OCI-LY7 (cell line): ENCODE data around the gene C1orf50. TPM values are rescaled to one million over a fixed set of nuclear protein-coding genes. Genes with fewer than 3 reads are reported as not detected.

Experiments
- BruUV-seq: library from RNA; stranded (reverse); fragments of 400-500 nt; replicated peaks from 2 replicates; lab custom pipeline; 2021; lab: Mats Ljungman, UMichigan
- CTCF ChIA-PET: fragments of 300-600 bp; sonication (Branson Sonifier 250); formaldehyde crosslinking; loops from one replicate; lab custom pipeline; 2022; ENCODE audit warnings: antibody characterized with exemption; ENCODE audit not compliant: unreplicated experiment; lab: Charles Lee
- POLR2A ChIA-PET: fragments of 300-600 bp; sonication (Branson Sonifier 250); formaldehyde crosslinking; loops from one replicate; lab custom pipeline; 2022; ENCODE audit warnings: antibody characterized with exemption; lab: Charles Lee
- DNase-seq: peaks from one replicate; pipeline ENCODE4 v3.0.0-alpha.2; 2015; ENCODE audit warnings: low spot score
- H2AFZ ChIP-seq: fragments of 200-600 bp; sonication (generic), shearing (Covaris generic); 2 replicates; pipeline ENCODE4 v1.6.1; 2014; ENCODE audit warnings: mild to moderate bottlenecking, antibody characterized with exemption, low read length, moderate library complexity
- H3K27ac ChIP-seq: fragments of 200-600 bp; sonication (generic); 2 replicates; pipeline ENCODE4 v1.5.1; 2014; ENCODE audit warnings: mixed run types, low read depth, mild to moderate bottlenecking, moderate library complexity, low read length, inconsistent platforms; ENCODE audit not compliant: poor library complexity, severe bottlenecking
- H3K36me3 ChIP-seq: fragments of 200-600 bp; sonication (generic); 2 replicates; pipeline ENCODE4 v1.6.1; 2014; ENCODE audit warnings: mild to moderate bottlenecking, antibody characterized with exemption, low read length, moderate library complexity, mixed read lengths; ENCODE audit not compliant: insufficient read depth
- H3K4me1 ChIP-seq: fragments of 200-600 bp; sonication (generic); 2 replicates; pipeline ENCODE4 v1.5.1; 2014; ENCODE audit warnings: mild to moderate bottlenecking, low read length; ENCODE audit not compliant: insufficient read depth, poor library complexity, severe bottlenecking
- H3K4me2 ChIP-seq: fragments of 200-600 bp; sonication (generic); 2 replicates; pipeline ENCODE4 v1.6.1; 2014; ENCODE audit warnings: mild to moderate bottlenecking, low read length
- H3K4me3 ChIP-seq: fragments of 200-600 bp; sonication (generic); 2 replicates; pipeline ENCODE4 v1.5.1; 2014; ENCODE audit warnings: mild to moderate bottlenecking, low read depth, low read length; ENCODE audit not compliant: poor library complexity, severe bottlenecking
- H3K79me2 ChIP-seq: fragments of 200-600 bp; sonication (generic); 2 replicates; pipeline ENCODE4 v1.6.1; 2016; ENCODE audit warnings: low read depth, mild to moderate bottlenecking, low read length, moderate library complexity, mixed read lengths; ENCODE audit not compliant: insufficient read depth
- H3K9me2 ChIP-seq: fragments of 200-600 bp; sonication (generic); 2 replicates; pipeline ENCODE4 v1.6.1; 2016; ENCODE audit warnings: mild to moderate bottlenecking, low read length, mixed read lengths; ENCODE audit not compliant: insufficient read depth
- H3K9me3 ChIP-seq: fragments of 200-600 bp; sonication (generic); 2 replicates; pipeline ENCODE4 v1.6.1; 2014; ENCODE audit warnings: mild to moderate bottlenecking, mixed run types, low read length, mixed read lengths
- H4K20me1 ChIP-seq: fragments of 200-600 bp; sonication (generic); 2 replicates; pipeline ENCODE4 v1.6.1; 2014; ENCODE audit warnings: mild to moderate bottlenecking, antibody characterized with exemption, low read length, moderate library complexity, mixed read lengths; ENCODE audit not compliant: insufficient read depth
- CTCF ChIP-seq: fragments of 200-600 bp; sonication (generic); conservative IDR thresholded peaks from 2 replicates; pipeline ENCODE4 v1.5.1; 2014; ENCODE audit warnings: mild to moderate bottlenecking, antibody characterized with exemption, low read length, moderate library complexity, mixed read lengths
- EZH2phosphoT487 ChIP-seq: fragments of 200-600 bp; sonication (generic); IDR thresholded peaks from 2 replicates; pipeline ENCODE4 v1.6.1; 2018; ENCODE audit warnings: low read depth, borderline replicate concordance, mild to moderate bottlenecking, mixed run types, antibody characterized with exemption, low read length, moderate library complexity, mixed read lengths
- intact Hi-C: fragments of 100-400 bp; cut with micrococcal nuclease; formaldehyde crosslinking; loops from one replicate; pipeline ENCODE4 v1.10.0; 2022; ENCODE audit not compliant: unreplicated experiment
- total RNA-seq, 2 experiments: library from RNA; depleted of rRNA in 1 of 2; stranded (reverse); fragments of >200 nt in 1 of 2; shearing (Covaris generic) in 1 of 2; gene quantifications; 2 replicates each; pipeline ENCODE4 v1.2.3, GENCODE V29; 2014 to 2022

The C1orf50 gene
- total RNA-seq, 2 experiments from 2014 or later = 3.2 to 9.9 TPM

DNA sequence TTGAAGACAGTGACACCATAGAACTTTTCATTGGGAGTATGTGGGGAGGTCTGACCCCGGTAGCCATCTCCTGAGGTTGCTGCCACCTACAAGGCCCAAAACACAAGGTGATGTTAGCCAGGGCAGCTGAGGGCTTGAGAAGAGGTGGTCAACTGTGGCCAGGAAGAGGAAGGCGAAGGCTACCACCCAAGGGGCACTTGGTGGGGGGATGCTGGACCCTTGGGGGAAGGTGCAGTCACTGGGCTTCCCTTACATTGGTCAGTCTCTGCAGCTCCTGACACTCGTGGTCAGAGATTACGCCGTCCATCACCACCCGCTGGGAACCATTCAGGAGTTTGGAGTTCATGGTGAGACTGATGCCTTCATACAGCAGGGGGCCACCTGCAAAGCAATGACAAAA lies 14.8 kb upstream of the C1orf50 start:
- H4K20me1 ChIP-seq = no peaks in the 10 kb centered on the region
- no peak overlapping the region for H3K27ac ChIP-seq
- no peak overlapping the region for H3K4me3 ChIP-seq
- H2AFZ ChIP-seq = no peak overlapping the region
- no peaks in the 10 kb centered on the region for H3K79me2 ChIP-seq
- POLR2A ChIA-PET = interaction anchor here (0.6 kb wide), 1 partner anchor 83 kb away, joined by 3 read pairs; no protein-coding TSS in a partner anchor
- DNase-seq = no peak
- no peaks in the 10 kb centered on the region for H3K9me3 ChIP-seq
- H3K4me1 ChIP-seq = no peaks in the 10 kb centered on the region
- intact Hi-C loops = no loop called here
- CTCF ChIA-PET = interaction anchor here (0.5 kb wide), 1 partner anchor 424 kb away, joined by 3 read pairs; no protein-coding TSS in a partner anchor
- H3K4me2 ChIP-seq = no peak overlapping the region
- BruUV-seq = no TSS peak
- no peaks in the 10 kb centered on the region for H3K9me2 ChIP-seq
- no peak for TF ChIP-seq CTCF
- TF ChIP-seq EZH2phosphoT487 = no peak
- peaks cover 72% of the 10 kb centered on the region for H3K36me3 ChIP-seq

DNA sequence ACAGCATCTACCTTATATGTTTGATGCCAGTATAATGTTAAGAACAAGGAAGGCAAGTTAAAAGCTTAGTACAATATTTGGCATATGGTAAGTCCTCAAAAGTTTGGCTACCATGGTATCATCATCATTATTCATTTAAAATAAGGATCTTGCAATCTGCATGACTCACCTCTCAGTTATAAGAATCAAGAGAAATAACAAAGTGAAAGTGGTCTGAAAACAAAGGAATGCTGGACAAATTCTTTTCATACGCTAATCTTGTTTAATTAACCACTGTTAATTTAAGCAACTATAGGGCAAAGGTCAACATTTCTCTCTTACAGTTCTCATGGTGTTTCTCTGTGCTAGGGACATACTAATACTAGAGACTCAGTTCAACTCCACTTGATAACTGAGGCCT lies 14.0 kb upstream of the C1orf50 start:
- H3K4me3 ChIP-seq = no peak overlapping the region
- peaks cover 77% of the 10 kb centered on the region for H3K36me3 ChIP-seq
- no peaks in the 10 kb centered on the region for H4K20me1 ChIP-seq
- no peak overlapping the region for H2AFZ ChIP-seq
- H3K9me3 ChIP-seq = no peaks in the 10 kb centered on the region
- intact Hi-C loops = no loop called here
- no peak overlapping the region for H3K27ac ChIP-seq
- no peaks in the 10 kb centered on the region for H3K4me1 ChIP-seq
- H3K79me2 ChIP-seq = no peaks in the 10 kb centered on the region
- H3K9me2 ChIP-seq = no peaks in the 10 kb centered on the region
- DNase-seq = no peak
- no peak for TF ChIP-seq EZH2phosphoT487
- no peak for TF ChIP-seq CTCF
- BruUV-seq = no TSS peak
- CTCF ChIA-PET = no interaction called here
- POLR2A ChIA-PET = interaction anchor here (0.9 kb wide), 1 partner anchor 14 kb away, joined by 3 read pairs; the partner anchor contains the start of genes C1orf50 and P3H1
- no peak overlapping the region for H3K4me2 ChIP-seq
